HEK293 (cell line): ENCODE data around the gene TBCE.

ENCODE experiments used
- GLI4 ChIP-seq: fragments of 450-650 bp; formaldehyde crosslinking; IDR thresholded peaks from 2 replicates; pipeline ENCODE4 v1.5.1; 2016; ENCODE audit warnings: missing biosample characterization, missing genetic modification characterization
- OVOL3 ChIP-seq: fragments of 450-650 bp; formaldehyde crosslinking; IDR thresholded peaks from 2 replicates; pipeline ENCODE4 v1.5.1; 2016; ENCODE audit warnings: missing biosample characterization, missing genetic modification characterization
- SALL2 ChIP-seq: fragments of 450-650 bp; formaldehyde crosslinking; IDR thresholded peaks from 2 replicates; pipeline ENCODE4 v1.5.0; 2017; ENCODE audit warnings: missing biosample characterization, mild to moderate bottlenecking, missing genetic modification characterization, borderline replicate concordance
- SETDB1 ChIP-seq: IDR thresholded peaks from one replicate; pipeline ENCODE4 v1.6.1; 2017; ENCODE audit warnings: mild to moderate bottlenecking, low read length, moderate library complexity, mixed read lengths; ENCODE audit not compliant: insufficient read length
- ZNF2 ChIP-seq: fragments of 450-650 bp; formaldehyde crosslinking; IDR thresholded peaks from 2 replicates; pipeline ENCODE4 v1.5.1; 2016; ENCODE audit warnings: missing biosample characterization, missing genetic modification characterization
- ZNF223 ChIP-seq: fragments of 450-650 bp; formaldehyde crosslinking; IDR thresholded peaks from 2 replicates; pipeline ENCODE4 v1.5.1; 2016; ENCODE audit warnings: missing biosample characterization, missing genetic modification characterization
- ZNF311 ChIP-seq: fragments of 450-650 bp; formaldehyde crosslinking; IDR thresholded peaks from 2 replicates; pipeline ENCODE4 v1.5.1; 2017; ENCODE audit warnings: missing biosample characterization, missing genetic modification characterization, borderline replicate concordance
- ZNF350 ChIP-seq: fragments of 450-650 bp; formaldehyde crosslinking; IDR thresholded peaks from 2 replicates; pipeline ENCODE4 v1.5.0; 2017; ENCODE audit warnings: missing biosample characterization, mild to moderate bottlenecking, missing genetic modification characterization
- ZNF391 ChIP-seq: fragments of 450-650 bp; formaldehyde crosslinking; IDR thresholded peaks from 2 replicates; pipeline ENCODE4 v1.5.1; 2016; ENCODE audit warnings: low read depth, missing biosample characterization, missing genetic modification characterization, borderline replicate concordance
- ZNF560 ChIP-seq: fragments of 450-650 bp; formaldehyde crosslinking; IDR thresholded peaks from 2 replicates; pipeline ENCODE4 v1.5.1; 2017; ENCODE audit warnings: missing biosample characterization, missing genetic modification characterization, borderline replicate concordance
- ZNF610 ChIP-seq: fragments of 450-650 bp; formaldehyde crosslinking; IDR thresholded peaks from 2 replicates; pipeline ENCODE4 v1.5.1; 2016; ENCODE audit warnings: missing biosample characterization, missing genetic modification characterization, borderline replicate concordance
- ZSCAN23 ChIP-seq: fragments of 450-650 bp; formaldehyde crosslinking; IDR thresholded peaks from 2 replicates; pipeline ENCODE4 v1.5.1; 2016; ENCODE audit warnings: missing biosample characterization, missing genetic modification characterization
- TF ChIP-seq, protein P1 (sequence below): fragments of 450-650 bp; formaldehyde crosslinking; IDR thresholded peaks from 2 replicates; pipeline ENCODE4 v1.5.1; 2016; ENCODE audit warnings: missing biosample characterization, missing genetic modification characterization, borderline replicate concordance
- TF ChIP-seq, protein P2 (sequence below): fragments of 450-650 bp; formaldehyde crosslinking; IDR thresholded peaks from 2 replicates; pipeline ENCODE4 v1.5.1; 2016; ENCODE audit warnings: missing biosample characterization, missing genetic modification characterization
- TF ChIP-seq, protein P3 (sequence below): fragments of 450-650 bp; formaldehyde crosslinking; IDR thresholded peaks from 2 replicates; pipeline ENCODE4 v1.5.1; 2016; ENCODE audit warnings: missing biosample characterization, missing genetic modification characterization, borderline replicate concordance
- TF ChIP-seq, protein P4 (sequence below): fragments of 450-650 bp; formaldehyde crosslinking; IDR thresholded peaks from 2 replicates; pipeline ENCODE4 v1.5.1; 2016; ENCODE audit warnings: missing biosample characterization, missing genetic modification characterization
- TF ChIP-seq, protein P5 (sequence below): fragments of 450-650 bp; formaldehyde crosslinking; IDR thresholded peaks from 2 replicates; pipeline ENCODE4 v1.5.1; 2016; ENCODE audit warnings: missing biosample characterization, missing genetic modification characterization, low read depth
- TF ChIP-seq, protein P6 (sequence below): fragments of 450-650 bp; formaldehyde crosslinking; IDR thresholded peaks from 2 replicates; pipeline ENCODE4 v1.5.1; 2016; ENCODE audit warnings: missing biosample characterization, missing genetic modification characterization

The TBCE gene

DNA sequence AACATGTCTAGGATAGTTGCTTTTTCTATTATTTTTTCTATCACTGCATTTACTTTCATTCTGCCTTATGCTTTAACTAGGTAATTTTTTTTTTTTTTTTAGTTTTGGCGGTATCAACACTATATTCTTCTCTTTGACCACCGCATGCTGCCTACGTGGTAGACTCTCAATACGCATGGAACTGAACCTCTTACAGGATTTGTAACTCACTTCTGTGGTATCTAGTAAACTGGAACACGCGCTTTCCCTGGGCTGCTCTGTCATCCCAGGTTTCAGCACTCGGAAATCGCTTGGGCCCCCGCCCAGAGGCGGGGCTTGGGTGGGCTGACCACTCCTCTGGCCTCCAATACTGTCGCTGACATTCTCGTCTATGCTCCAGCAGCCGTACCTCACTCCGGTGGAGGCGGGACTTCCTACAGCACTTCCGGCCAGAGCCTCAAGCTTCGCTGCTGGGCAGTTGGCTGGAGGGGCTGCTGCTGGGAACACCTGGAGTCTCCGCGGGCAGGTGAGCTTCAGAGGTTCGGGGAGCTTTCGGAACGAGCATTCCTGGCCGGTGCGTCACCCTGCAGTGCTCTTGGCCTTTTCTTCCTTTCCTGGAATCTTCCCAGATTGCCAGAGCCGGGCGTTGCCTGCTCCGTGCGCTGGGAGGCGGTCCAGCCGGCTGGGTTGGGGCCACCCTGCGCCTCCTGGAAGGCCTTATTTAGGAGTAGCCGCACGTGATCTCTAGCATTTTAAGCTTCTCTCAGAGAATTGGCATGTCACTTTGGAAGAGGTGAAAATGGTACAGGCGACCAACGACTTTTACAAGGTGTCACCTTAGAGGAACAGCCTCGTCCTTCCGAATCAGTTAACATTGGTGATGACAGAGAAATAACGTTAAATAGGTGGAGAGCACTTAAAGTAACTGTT is at the start of gene TBCE (continued):
- TF ChIP-seq SALL2 (tag by site-specific recombination) = no peak
- TF ChIP-seq, protein P1, sequence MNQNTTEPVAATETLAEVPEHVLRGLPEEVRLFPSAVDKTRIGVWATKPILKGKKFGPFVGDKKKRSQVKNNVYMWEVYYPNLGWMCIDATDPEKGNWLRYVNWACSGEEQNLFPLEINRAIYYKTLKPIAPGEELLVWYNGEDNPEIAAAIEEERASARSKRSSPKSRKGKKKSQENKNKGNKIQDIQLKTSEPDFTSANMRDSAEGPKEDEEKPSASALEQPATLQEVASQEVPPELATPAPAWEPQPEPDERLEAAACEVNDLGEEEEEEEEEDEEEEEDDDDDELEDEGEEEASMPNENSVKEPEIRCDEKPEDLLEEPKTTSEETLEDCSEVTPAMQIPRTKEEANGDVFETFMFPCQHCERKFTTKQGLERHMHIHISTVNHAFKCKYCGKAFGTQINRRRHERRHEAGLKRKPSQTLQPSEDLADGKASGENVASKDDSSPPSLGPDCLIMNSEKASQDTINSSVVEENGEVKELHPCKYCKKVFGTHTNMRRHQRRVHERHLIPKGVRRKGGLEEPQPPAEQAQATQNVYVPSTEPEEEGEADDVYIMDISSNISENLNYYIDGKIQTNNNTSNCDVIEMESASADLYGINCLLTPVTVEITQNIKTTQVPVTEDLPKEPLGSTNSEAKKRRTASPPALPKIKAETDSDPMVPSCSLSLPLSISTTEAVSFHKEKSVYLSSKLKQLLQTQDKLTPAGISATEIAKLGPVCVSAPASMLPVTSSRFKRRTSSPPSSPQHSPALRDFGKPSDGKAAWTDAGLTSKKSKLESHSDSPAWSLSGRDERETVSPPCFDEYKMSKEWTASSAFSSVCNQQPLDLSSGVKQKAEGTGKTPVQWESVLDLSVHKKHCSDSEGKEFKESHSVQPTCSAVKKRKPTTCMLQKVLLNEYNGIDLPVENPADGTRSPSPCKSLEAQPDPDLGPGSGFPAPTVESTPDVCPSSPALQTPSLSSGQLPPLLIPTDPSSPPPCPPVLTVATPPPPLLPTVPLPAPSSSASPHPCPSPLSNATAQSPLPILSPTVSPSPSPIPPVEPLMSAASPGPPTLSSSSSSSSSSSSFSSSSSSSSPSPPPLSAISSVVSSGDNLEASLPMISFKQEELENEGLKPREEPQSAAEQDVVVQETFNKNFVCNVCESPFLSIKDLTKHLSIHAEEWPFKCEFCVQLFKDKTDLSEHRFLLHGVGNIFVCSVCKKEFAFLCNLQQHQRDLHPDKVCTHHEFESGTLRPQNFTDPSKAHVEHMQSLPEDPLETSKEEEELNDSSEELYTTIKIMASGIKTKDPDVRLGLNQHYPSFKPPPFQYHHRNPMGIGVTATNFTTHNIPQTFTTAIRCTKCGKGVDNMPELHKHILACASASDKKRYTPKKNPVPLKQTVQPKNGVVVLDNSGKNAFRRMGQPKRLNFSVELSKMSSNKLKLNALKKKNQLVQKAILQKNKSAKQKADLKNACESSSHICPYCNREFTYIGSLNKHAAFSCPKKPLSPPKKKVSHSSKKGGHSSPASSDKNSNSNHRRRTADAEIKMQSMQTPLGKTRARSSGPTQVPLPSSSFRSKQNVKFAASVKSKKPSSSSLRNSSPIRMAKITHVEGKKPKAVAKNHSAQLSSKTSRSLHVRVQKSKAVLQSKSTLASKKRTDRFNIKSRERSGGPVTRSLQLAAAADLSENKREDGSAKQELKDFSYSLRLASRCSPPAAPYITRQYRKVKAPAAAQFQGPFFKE (tag by site-specific recombination) = no peak
- TF ChIP-seq, protein P2, sequence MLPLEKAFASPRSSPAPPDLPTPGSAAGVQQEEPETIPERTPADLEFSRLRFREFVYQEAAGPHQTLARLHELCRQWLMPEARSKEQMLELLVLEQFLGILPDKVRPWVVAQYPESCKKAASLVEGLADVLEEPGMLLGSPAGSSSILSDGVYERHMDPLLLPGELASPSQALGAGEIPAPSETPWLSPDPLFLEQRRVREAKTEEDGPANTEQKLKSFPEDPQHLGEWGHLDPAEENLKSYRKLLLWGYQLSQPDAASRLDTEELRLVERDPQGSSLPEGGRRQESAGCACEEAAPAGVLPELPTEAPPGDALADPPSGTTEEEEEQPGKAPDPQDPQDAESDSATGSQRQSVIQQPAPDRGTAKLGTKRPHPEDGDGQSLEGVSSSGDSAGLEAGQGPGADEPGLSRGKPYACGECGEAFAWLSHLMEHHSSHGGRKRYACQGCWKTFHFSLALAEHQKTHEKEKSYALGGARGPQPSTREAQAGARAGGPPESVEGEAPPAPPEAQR (tag by site-specific recombination) = no peak
- TF ChIP-seq ZNF560 (tag by site-specific recombination) = no peak
- TF ChIP-seq SETDB1 = no peak
- TF ChIP-seq ZNF2 (tag by site-specific recombination) = 0 out of 2 replicates have a peak, but pooled peaks have one; percentile 47
- TF ChIP-seq, protein P3, sequence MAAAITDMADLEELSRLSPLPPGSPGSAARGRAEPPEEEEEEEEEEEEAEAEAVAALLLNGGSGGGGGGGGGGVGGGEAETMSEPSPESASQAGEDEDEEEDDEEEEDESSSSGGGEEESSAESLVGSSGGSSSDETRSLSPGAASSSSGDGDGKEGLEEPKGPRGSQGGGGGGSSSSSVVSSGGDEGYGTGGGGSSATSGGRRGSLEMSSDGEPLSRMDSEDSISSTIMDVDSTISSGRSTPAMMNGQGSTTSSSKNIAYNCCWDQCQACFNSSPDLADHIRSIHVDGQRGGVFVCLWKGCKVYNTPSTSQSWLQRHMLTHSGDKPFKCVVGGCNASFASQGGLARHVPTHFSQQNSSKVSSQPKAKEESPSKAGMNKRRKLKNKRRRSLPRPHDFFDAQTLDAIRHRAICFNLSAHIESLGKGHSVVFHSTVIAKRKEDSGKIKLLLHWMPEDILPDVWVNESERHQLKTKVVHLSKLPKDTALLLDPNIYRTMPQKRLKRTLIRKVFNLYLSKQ (tag by site-specific recombination) = no peak
- TF ChIP-seq ZNF311 = no peak
- TF ChIP-seq, protein P4, sequence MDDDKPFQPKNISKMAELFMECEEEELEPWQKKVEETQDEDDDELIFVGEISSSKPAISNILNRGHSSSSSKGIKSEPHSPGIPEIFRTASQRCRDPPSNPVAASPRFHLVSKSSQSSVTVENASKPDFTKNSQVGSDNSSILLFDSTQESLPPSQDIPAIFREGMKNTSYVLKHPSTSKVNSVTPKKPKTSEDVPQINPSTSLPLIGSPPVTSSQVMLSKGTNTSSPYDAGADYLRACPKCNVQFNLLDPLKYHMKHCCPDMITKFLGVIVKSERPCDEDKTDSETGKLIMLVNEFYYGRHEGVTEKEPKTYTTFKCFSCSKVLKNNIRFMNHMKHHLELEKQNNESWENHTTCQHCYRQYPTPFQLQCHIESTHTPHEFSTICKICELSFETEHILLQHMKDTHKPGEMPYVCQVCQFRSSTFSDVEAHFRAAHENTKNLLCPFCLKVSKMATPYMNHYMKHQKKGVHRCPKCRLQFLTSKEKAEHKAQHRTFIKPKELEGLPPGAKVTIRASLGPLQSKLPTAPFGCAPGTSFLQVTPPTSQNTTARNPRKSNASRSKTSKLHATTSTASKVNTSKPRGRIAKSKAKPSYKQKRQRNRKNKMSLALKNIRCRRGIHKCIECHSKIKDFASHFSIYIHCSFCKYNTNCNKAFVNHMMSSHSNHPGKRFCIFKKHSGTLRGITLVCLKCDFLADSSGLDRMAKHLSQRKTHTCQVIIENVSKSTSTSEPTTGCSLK (tag by site-specific recombination) = no peak
- TF ChIP-seq ZSCAN23 (tag by site-specific recombination) = no peak
- TF ChIP-seq OVOL3 (tag by site-specific recombination) = 0 out of 2 replicates have a peak, but pooled peaks have one; percentile 44
- TF ChIP-seq GLI4 (tag by site-specific recombination) = no peak
- peak; percentile 81 for TF ChIP-seq ZNF610
- TF ChIP-seq, protein P5, sequence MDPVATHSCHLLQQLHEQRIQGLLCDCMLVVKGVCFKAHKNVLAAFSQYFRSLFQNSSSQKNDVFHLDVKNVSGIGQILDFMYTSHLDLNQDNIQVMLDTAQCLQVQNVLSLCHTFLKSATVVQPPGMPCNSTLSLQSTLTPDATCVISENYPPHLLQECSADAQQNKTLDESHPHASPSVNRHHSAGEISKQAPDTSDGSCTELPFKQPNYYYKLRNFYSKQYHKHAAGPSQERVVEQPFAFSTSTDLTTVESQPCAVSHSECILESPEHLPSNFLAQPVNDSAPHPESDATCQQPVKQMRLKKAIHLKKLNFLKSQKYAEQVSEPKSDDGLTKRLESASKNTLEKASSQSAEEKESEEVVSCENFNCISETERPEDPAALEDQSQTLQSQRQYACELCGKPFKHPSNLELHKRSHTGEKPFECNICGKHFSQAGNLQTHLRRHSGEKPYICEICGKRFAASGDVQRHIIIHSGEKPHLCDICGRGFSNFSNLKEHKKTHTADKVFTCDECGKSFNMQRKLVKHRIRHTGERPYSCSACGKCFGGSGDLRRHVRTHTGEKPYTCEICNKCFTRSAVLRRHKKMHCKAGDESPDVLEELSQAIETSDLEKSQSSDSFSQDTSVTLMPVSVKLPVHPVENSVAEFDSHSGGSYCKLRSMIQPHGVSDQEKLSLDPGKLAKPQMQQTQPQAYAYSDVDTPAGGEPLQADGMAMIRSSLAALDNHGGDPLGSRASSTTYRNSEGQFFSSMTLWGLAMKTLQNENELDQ (tag by site-specific recombination) = no peak
- TF ChIP-seq ZNF223 = no peak
- TF ChIP-seq ZNF350 = no peak
- peak; percentile 42; the same call in 1 of the 2 replicates for TF ChIP-seq ZNF391
- TF ChIP-seq, protein P6, sequence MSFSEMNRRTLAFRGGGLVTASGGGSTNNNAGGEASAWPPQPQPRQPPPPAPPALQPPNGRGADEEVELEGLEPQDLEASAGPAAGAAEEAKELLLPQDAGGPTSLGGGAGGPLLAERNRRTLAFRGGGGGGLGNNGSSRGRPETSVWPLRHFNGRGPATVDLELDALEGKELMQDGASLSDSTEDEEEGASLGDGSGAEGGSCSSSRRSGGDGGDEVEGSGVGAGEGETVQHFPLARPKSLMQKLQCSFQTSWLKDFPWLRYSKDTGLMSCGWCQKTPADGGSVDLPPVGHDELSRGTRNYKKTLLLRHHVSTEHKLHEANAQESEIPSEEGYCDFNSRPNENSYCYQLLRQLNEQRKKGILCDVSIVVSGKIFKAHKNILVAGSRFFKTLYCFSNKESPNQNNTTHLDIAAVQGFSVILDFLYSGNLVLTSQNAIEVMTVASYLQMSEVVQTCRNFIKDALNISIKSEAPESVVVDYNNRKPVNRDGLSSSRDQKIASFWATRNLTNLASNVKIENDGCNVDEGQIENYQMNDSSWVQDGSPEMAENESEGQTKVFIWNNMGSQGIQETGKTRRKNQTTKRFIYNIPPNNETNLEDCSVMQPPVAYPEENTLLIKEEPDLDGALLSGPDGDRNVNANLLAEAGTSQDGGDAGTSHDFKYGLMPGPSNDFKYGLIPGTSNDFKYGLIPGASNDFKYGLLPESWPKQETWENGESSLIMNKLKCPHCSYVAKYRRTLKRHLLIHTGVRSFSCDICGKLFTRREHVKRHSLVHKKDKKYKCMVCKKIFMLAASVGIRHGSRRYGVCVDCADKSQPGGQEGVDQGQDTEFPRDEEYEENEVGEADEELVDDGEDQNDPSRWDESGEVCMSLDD (tag by site-specific recombination) = peak; percentile 55
